Prostate gland (tissue), 2 donors: ENCODE data around the gene MFN2. TPM values are rescaled to one million over a fixed set of nuclear protein-coding genes. Genes with fewer than 3 reads are reported as not detected.
"Not testable (repeated sequence)": the region's sequence is repeated elsewhere in the genome, so short reads cannot be mapped to it uniquely, and the experiment has no call there.

Experiments used
- DNase-seq: peaks from one replicate; pipeline ENCODE4 v3.0.0-alpha.2; 2019; ENCODE audit warnings: low spot score
- H3K27ac ChIP-seq, 2 donors: fragments of 200-600 bp; sonication (generic); 2 replicates each; pipeline ENCODE4 v1.5.1; 2017 to 2019
- H3K27me3 ChIP-seq: fragments of 200-600 bp; sonication (generic); replicated peaks from 2 replicates; pipeline ENCODE4 v1.5.1; 2019; ENCODE audit not compliant: insufficient read depth
- H3K36me3 ChIP-seq, 2 donors: fragments of 200-600 bp; sonication (generic); 1 replicate in 1 of 2; 2 replicates in 1 of 2; pipeline versions ENCODE4 v1.5.1 to v1.8.1; 2017 to 2019
- H3K4me1 ChIP-seq: fragments of 200-600 bp; sonication (generic); replicated peaks from 2 replicates; pipeline ENCODE4 v1.5.1; 2019
- H3K4me3 ChIP-seq, 2 donors: fragments of 200-600 bp; sonication (generic); 2 replicates each; pipeline ENCODE4 v1.5.1; 2017 to 2019
- H3K9me3 ChIP-seq: fragments of 200-600 bp; sonication (generic); 2 replicates; pipeline ENCODE4 v1.5.1; 2017
- POLR2A ChIP-seq: fragments of 450-650 bp; IDR thresholded peaks from one replicate; pipeline ENCODE4 v1.6.1; 2016; ENCODE audit warnings: antibody characterized with exemption, mild to moderate bottlenecking
- POLR2AphosphoS5 ChIP-seq: sonication (generic); formaldehyde crosslinking; IDR thresholded peaks from one replicate; pipeline ENCODE4 v1.6.1; 2017; ENCODE audit warnings: antibody characterized with exemption
- WGBS: methylation state at CpG from one replicate; pipeline ENCODE4 v1.1.5; 2018; 5-methylcytosine and 5-hydroxymethylcytosine counted together
- intact Hi-C: fragments of 100-400 bp; cut with DNase I; formaldehyde crosslinking; loops from one replicate; pipeline ENCODE4 v1.14.2; 2022
- total RNA-seq, 2 donors: library from RNA; depleted of rRNA; stranded (reverse); fragments of >200 nt; gene quantifications; one replicate each; pipeline ENCODE4 v1.1.0, GENCODE V29; 2016
- TF ChIP-seq, protein P1 (sequence below), 4 experiments: fragments of 200-600 bp in 2 of 4; fragments of 450-650 bp in 2 of 4; sonication (generic) in 2 of 4; IDR thresholded peaks; 1 replicate in 3 of 4; 2 replicates in 1 of 4; pipeline ENCODE4 v1.5.1; 2016 to 2019; ENCODE audit warnings: antibody characterized with exemption in 4 of 4, mild to moderate bottlenecking in 2 of 4, moderate library complexity in 2 of 4

The MFN2 gene
- total RNA-seq, 2 donors from 2014 or later: 55.0 to 92.4 TPM

DNA sequence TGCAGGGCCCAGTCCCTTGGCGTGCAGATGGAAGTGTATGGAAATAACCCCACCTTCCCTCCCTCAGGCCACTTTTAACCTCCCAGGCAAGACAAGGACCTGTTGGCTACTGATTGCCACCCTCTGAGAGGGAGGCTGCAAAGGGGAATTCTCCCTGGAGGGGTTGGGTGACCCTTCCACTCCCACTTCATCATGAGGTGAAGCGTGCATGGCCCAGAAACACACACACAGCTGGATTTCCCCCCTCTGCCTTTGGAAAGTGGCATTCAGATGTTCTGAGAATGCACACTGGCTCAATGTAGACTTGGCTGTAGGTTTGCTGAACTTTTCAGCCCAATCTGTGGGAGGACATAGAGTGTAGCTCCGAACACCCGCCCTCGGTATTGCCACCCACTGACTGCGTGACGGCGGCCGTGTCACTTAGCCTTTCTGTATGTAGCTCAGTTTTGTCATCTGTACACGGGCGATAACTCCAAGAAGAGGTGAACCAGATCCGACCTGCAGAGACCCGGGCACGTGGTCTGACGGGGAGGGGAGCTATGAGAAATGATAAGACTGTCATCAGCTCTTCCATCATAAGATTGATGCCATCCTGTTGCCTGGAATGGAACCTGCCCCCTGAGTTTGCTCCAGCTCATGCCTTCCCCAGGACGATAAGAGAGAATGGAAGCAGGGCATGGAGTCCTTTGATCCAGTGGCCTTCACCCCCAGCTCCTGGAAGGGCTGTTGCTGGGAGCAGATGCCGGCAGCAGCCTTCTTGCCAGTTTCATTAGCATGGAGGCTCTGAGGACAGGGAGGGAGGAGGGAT lies 58.3 kb downstream of the MFN2 start:
- no peaks in the 10 kb centered on the region for H3K27me3 ChIP-seq
- no peaks in the 10 kb centered on the region for H3K36me3 ChIP-seq
- no peak overlapping the region for H3K27ac ChIP-seq
- H3K4me3 ChIP-seq: no peak overlapping the region
- intact Hi-C loops: no loop called here
- WGBS: 84% methylated on average over 17 of the region's 17 CpGs
- DNase-seq: no peak
- TF ChIP-seq, protein P1, sequence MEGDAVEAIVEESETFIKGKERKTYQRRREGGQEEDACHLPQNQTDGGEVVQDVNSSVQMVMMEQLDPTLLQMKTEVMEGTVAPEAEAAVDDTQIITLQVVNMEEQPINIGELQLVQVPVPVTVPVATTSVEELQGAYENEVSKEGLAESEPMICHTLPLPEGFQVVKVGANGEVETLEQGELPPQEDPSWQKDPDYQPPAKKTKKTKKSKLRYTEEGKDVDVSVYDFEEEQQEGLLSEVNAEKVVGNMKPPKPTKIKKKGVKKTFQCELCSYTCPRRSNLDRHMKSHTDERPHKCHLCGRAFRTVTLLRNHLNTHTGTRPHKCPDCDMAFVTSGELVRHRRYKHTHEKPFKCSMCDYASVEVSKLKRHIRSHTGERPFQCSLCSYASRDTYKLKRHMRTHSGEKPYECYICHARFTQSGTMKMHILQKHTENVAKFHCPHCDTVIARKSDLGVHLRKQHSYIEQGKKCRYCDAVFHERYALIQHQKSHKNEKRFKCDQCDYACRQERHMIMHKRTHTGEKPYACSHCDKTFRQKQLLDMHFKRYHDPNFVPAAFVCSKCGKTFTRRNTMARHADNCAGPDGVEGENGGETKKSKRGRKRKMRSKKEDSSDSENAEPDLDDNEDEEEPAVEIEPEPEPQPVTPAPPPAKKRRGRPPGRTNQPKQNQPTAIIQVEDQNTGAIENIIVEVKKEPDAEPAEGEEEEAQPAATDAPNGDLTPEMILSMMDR (IDR thresholded peaks at IDR 0.05): no peak
- TF ChIP-seq POLR2AphosphoS5: no peak
- TF ChIP-seq POLR2A: no peak
- H3K9me3 ChIP-seq: no peaks in the 10 kb centered on the region
- no peaks in the 10 kb centered on the region for H3K4me1 ChIP-seq

DNA sequence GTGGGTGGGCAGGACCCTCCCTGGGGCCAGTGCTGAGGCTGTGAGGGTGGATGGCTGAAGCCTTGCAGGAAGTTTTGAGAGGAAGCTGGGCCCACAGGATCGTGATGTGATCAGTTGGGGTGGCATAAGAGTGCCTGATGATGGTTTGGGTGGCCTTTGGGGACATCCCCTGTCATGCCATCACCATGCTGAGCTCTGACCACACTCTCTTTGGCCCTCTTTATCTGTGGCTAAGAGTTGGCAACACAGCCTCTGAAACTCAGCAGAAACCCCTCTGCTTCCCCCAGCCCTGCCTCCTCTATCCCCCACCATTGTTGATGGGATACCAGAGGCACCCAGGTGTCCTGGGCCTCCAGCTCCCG lies 58.9 kb downstream of the MFN2 start:
- Histone ChIP-seq H3K4me3 (no peak overlapping the region), H3K9me3 (no peaks in the 10 kb centered on the region), H3K27ac (no peak overlapping the region), H3K36me3 (no peaks in the 10 kb centered on the region), H3K27me3 (no peaks in the 10 kb centered on the region), H3K4me1 (no peaks in the 10 kb centered on the region)
- intact Hi-C loops: no loop called here
- TF ChIP-seq, protein P1 (IDR thresholded peaks at IDR 0.05): no peak
- no peak for TF ChIP-seq POLR2AphosphoS5
- no peak for TF ChIP-seq POLR2A
- WGBS: 54% methylated on average over 2 of the region's 2 CpGs
- no peak for DNase-seq

DNA sequence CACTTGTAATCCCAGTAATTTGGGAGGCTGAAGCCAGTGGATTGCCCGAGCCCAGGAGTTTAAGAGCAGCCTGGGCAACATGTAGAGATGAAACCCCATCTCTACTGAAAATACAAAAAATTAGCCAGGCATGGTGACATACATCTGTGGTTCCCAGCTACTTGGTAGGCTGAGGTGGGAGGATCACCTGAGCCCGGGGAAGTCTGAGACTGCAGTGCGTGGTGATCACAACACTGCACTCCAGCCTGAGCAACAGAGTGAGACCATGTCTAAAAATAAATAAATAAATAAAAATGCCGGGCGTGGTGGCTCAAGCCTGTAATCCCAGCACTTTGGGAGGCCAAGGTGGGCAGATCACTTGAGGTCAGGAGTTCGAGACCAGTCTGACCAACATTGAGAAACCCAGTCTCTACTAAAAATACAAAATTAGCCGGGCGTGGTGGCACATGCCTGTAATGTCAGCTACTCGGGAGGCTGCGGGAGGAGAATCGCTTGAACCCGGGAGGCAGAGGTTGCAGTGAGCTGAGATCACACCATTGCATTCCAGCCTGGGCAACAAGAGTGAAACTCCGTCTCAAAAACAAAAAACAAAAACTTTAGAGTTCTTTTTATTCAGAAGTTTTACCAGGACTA lies 59.7 kb downstream of the MFN2 start:
- H3K9me3 ChIP-seq, DNase-seq, H3K4me3 ChIP-seq, H3K4me1 ChIP-seq, H3K27ac ChIP-seq, H3K36me3 ChIP-seq, H3K27me3 ChIP-seq, intact Hi-C loops: not testable (repeated sequence)
- WGBS: 68% methylated on average over 13 of the region's 13 CpGs

DNA sequence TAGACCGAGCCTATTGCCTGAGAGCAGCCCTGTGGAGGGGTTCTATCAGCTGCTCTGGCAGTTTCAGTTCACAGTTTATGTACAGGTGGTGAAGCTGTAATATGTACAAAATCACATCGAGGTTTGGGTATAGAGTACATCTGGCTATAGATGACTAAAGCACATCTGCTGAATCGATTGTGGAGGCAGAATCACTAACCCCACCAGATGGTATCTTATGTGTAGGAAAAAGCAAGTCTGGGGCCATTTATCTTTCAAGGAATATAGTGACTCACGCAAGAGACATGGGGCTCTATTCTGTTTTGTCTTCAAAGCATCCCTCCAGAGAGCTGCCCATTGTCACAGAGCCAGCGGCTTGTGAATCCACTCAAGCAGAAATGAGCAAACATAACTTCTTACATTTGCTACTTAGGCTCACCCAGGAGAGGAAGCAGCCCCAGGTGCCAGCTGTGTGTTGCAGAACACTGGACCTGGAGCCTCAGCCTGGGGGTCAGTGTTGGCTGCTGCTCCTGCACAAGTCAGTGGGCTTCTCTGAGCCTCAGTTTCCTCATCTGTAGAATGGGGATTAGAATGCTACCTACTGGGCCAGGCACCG lies 60.3 kb downstream of the MFN2 start:
- Histone ChIP-seq H3K9me3 (no peaks in the 10 kb centered on the region), H3K27me3 (no peaks in the 10 kb centered on the region), H3K4me1 (no peaks in the 10 kb centered on the region), H3K4me3 (no peak overlapping the region), H3K36me3 (no peaks in the 10 kb centered on the region), H3K27ac (no peak overlapping the region)
- intact Hi-C loops: no loop called here
- peak; percentile 34 for DNase-seq
- WGBS: 44% methylated on average over 6 of the region's 6 CpGs
- TF ChIP-seq, protein P1 (IDR thresholded peaks at IDR 0.05): no peak
- peak; percentile 23 for TF ChIP-seq POLR2AphosphoS5

DNA sequence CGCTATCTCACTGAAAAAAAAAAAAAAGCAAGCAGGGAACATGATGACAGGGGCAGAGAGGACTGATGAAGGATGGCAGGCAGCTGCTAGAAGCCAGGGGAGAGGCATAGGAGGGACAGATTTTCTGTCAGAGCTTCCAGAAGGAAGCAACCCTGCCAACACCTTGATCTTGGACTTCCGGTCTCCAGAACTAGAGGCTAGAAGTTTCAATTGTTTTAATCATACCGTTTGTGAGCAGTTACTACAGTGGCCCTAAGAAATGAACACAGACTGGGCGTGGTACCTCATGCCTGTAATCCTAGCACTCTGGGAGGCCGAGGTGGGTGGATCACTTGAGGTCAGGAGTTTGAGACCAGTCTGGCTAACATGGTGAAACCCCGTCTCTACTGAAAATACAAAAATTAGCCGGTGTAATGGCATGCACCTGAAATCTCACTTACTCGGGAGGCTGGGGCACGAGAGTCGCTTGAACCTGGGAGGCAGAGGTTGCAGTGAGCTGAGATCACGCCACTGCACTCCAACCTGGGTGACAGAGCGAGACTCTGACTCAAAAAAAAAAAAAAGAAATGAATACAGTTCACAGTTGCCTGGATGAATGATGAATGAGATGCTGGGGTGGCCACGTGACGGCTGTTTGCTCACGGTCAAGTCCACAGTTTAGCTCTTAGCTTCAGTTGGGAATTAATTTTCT lies 64.1 kb downstream of the MFN2 start:
- H3K36me3 ChIP-seq, intact Hi-C loops, DNase-seq, H3K4me1 ChIP-seq, H3K27ac ChIP-seq, H3K9me3 ChIP-seq, H3K4me3 ChIP-seq, H3K27me3 ChIP-seq: not testable (repeated sequence)
- 79% methylated on average over 15 of the region's 15 CpGs for WGBS
